22Rv1 (cell line): ENCODE data around the gene CDA.

Experiments used
- ZFX ChIP-seq: fragments of 450-650 bp; IDR thresholded peaks from 2 replicates; pipeline ENCODE4 v1.6.1; 2017; ENCODE audit warnings: antibody characterized with exemption, borderline replicate concordance
- TF ChIP-seq, protein P1 (sequence below): fragments of 450-650 bp; IDR thresholded peaks from 2 replicates; pipeline ENCODE4 v1.5.1; 2017; ENCODE audit warnings: mild to moderate bottlenecking

DNA sequence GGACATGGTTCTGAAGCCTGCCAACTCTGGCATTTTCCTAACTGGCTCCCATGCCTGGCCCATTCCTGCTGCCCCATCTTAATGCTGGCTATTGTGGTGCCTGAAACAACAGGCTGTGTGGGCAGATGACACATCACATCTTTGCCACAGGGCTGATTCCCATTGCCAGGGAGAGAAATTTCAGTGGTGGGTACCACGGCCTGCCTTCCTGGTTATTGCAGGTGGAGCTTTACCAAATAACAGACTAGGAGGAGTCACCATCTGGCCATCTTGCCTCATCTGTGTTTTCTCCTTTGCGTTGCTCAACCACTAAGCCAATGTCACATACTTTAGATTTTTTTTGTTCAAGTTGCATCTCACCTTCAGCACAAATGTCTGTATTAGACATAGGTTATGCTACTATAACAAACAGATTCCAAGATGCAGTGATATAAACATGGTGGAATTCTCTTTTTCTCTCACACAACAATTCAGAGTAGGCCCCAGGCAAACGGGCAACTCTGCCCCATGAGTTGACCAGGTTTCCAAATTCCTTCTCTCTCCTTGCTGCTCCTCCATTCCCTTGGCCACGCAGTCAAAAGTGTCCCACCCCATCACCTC, 14.1 kb downstream of the CDA start:
- TF ChIP-seq, protein P1, sequence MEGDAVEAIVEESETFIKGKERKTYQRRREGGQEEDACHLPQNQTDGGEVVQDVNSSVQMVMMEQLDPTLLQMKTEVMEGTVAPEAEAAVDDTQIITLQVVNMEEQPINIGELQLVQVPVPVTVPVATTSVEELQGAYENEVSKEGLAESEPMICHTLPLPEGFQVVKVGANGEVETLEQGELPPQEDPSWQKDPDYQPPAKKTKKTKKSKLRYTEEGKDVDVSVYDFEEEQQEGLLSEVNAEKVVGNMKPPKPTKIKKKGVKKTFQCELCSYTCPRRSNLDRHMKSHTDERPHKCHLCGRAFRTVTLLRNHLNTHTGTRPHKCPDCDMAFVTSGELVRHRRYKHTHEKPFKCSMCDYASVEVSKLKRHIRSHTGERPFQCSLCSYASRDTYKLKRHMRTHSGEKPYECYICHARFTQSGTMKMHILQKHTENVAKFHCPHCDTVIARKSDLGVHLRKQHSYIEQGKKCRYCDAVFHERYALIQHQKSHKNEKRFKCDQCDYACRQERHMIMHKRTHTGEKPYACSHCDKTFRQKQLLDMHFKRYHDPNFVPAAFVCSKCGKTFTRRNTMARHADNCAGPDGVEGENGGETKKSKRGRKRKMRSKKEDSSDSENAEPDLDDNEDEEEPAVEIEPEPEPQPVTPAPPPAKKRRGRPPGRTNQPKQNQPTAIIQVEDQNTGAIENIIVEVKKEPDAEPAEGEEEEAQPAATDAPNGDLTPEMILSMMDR, result no peak
- TF ChIP-seq ZFX, result no peak
